Mesodermal cell (in vitro differentiated cells): ENCODE data around the gene SNX17.

Experiments
- H3K27ac ChIP-seq: 2 replicates; pipeline ENCODE4 v1.7.0; 2013; ENCODE audit warnings: mild to moderate bottlenecking, low read depth, low read length, moderate library complexity; ENCODE audit not compliant: severe bottlenecking
- H3K36me3 ChIP-seq: 2 replicates; pipeline ENCODE4 v1.7.1; 2013; ENCODE audit warnings: mild to moderate bottlenecking, low read length, moderate library complexity; ENCODE audit not compliant: control insufficient read depth, insufficient read depth
- H3K4me1 ChIP-seq: one replicate; pipeline ENCODE4 v1.7.1; 2013; ENCODE audit warnings: mild to moderate bottlenecking, low read length; ENCODE audit not compliant: insufficient read depth, control insufficient read depth, poor library complexity, severe bottlenecking
- H3K4me3 ChIP-seq: 2 replicates; pipeline ENCODE4 v1.7.0; 2013; ENCODE audit warnings: low read length, control low read depth, mild to moderate bottlenecking; ENCODE audit not compliant: insufficient read depth, poor library complexity, severe bottlenecking; ENCODE audit errors: extremely low read depth
- H3K9me3 ChIP-seq: 2 replicates; pipeline ENCODE4 v1.7.1; 2013; ENCODE audit warnings: mild to moderate bottlenecking, low read length, moderate library complexity; ENCODE audit not compliant: control insufficient read depth
- WGBS, 2 experiments: methylation state at CpG; one replicate each; pipeline ENCODE4 v1.1.5; 2013; ENCODE audit warnings: missing lambda C conversion rate in 2 of 2; ENCODE audit not compliant: insufficient coverage in 2 of 2; 5-methylcytosine and 5-hydroxymethylcytosine counted together

SNX17 gene

GRCh38 chr2:27378809-27379290 is 8.4 kb downstream of the SNX17 start:
- H3K9me3 ChIP-seq = no peaks in the 10 kb centered on the region
- H3K4me3 ChIP-seq = peak overlapping the region; percentile 79
- no peak overlapping the region for H3K27ac ChIP-seq
- WGBS, 2 experiments = 84 to 90% methylated on average over 6 to 7 of the region's 9 CpGs
- peaks cover 18% of the 10 kb centered on the region for H3K4me1 ChIP-seq
- H3K36me3 ChIP-seq = peaks cover 79% of the 10 kb centered on the region

- H3K9me3 ChIP-seq = no peaks in the 10 kb centered on the region
- peaks cover 18% of the 10 kb centered on the region for H3K4me1 ChIP-seq
- peaks cover 79% of the 10 kb centered on the region for H3K36me3 ChIP-seq
- 60% methylated on average over 1 of the region's 2 CpGs; no CpG with 5 or more reads in 1 of the 2 experiments for WGBS, 2 experiments
- H3K4me3 ChIP-seq = peak overlapping the region; percentile 79
- peak overlapping the region; percentile 98 for H3K27ac ChIP-seq
These were observed 9.0 kb downstream of the SNX17 start for GRCh38 chr2:27379383-27379835.

- peak overlapping the region; percentile 79 for H3K4me3 ChIP-seq
- H3K27ac ChIP-seq = peak overlapping the region; percentile 98
- 2% methylated on average over 23 to 35 of the region's 35 CpGs for WGBS, 2 experiments
- H3K9me3 ChIP-seq = no peaks in the 10 kb centered on the region
- H3K4me1 ChIP-seq = peaks cover 18% of the 10 kb centered on the region
- peaks cover 79% of the 10 kb centered on the region for H3K36me3 ChIP-seq
These were observed 9.6 kb downstream of the SNX17 start for GRCh38 chr2:27379836-27380625.

- WGBS, 2 experiments = 21 to 27% methylated on average over 46 to 47 of the region's 67 CpGs
- peaks cover 18% of the 10 kb centered on the region for H3K4me1 ChIP-seq
- H3K4me3 ChIP-seq = peak within 1 kb of the TSS; percentile 79
- H3K27ac ChIP-seq = peak within 1 kb of the TSS; percentile 98
- H3K9me3 ChIP-seq = no peaks in the 10 kb centered on the region
- H3K36me3 ChIP-seq = peaks cover 79% of the 10 kb centered on the region
These were observed 10.5 kb downstream of the SNX17 start, which contains the start of gene ZNF513 for GRCh38 chr2:27380626-27381545. Gene ZNF513 (minus strand): TSS chr2:27380734. CDS start chr2:27380526, 208 bp downstream.

- H3K36me3 ChIP-seq = peaks cover 79% of the 10 kb centered on the region
- H3K4me3 ChIP-seq = no peak overlapping the region
- 95% methylated on average over 9 to 10 of the region's 10 CpGs for WGBS, 2 experiments
- H3K9me3 ChIP-seq = no peaks in the 10 kb centered on the region
- H3K27ac ChIP-seq = peak overlapping the region; percentile 98
- peaks cover 18% of the 10 kb centered on the region for H3K4me1 ChIP-seq
These were observed 11.3 kb downstream of the SNX17 start for GRCh38 chr2:27381577-27382181.

GRCh38 chr2:27390822-27391679 is 20.6 kb downstream of the SNX17 start:
- H3K9me3 ChIP-seq = no peaks in the 10 kb centered on the region
- WGBS, 2 experiments = 93 to 100% methylated on average over 5 of the region's 9 CpGs
- no peaks in the 10 kb centered on the region for H3K4me1 ChIP-seq
- no peak overlapping the region for H3K4me3 ChIP-seq
- H3K36me3 ChIP-seq = peaks cover 45% of the 10 kb centered on the region
- no peak overlapping the region for H3K27ac ChIP-seq

GRCh38 chr2:27393225-27393624 is 22.8 kb downstream of the SNX17 start:
- H3K4me1 ChIP-seq = no peaks in the 10 kb centered on the region
- no peaks in the 10 kb centered on the region for H3K9me3 ChIP-seq
- H3K36me3 ChIP-seq = peaks cover 31% of the 10 kb centered on the region
- no peak overlapping the region for H3K4me3 ChIP-seq
- no peak overlapping the region for H3K27ac ChIP-seq
- WGBS, 2 experiments = 95 to 99% methylated on average over 32 to 33 of the region's 33 CpGs

GRCh38 chr2:27398962-27399361 is 28.5 kb downstream of the SNX17 start:
- H3K36me3 ChIP-seq = peaks cover 44% of the 10 kb centered on the region
- H3K27ac ChIP-seq = no peak overlapping the region
- WGBS, 2 experiments = 90% methylated on average over 5 of the region's 5 CpGs; no CpG with 5 or more reads in 1 of the 2 experiments
- H3K4me3 ChIP-seq = no peak overlapping the region
- no peaks in the 10 kb centered on the region for H3K4me1 ChIP-seq
- H3K9me3 ChIP-seq = no peaks in the 10 kb centered on the region

GRCh38 chr2:27400348-27401135 is 30.1 kb downstream of the SNX17 start:
- no peak overlapping the region for H3K4me3 ChIP-seq

More at GRCh38 chr2:27400348-27401135, 30.1 kb downstream of the SNX17 start:
- WGBS, 2 experiments = no CpG with 5 or more reads among the region's 2 CpGs
- Histone ChIP-seq H3K36me3 (peaks cover 51% of the 10 kb centered on the region), H3K4me1 (no peaks in the 10 kb centered on the region), H3K27ac (no peak overlapping the region), H3K9me3 (no peaks in the 10 kb centered on the region)
